Stimulated activated effector memory CD8-positive, alpha-beta T cell treated with anti-CD3 and anti-CD28 coated beads, Interleukin-12 subunit alpha, Interleukin-12 subunit beta, amount 100 ng/mL, for 72 hours (primary cell): ENCODE results near the gene OBI1.
"Not testable (repeated sequence)": the region's sequence is repeated elsewhere in the genome, so short reads cannot be mapped to it uniquely, and the experiment has no call there.

Source experiments
- ATAC-seq: fragments of 150-1000 bp; cut with Tn5 transposase; 2 replicates; pipeline ENCODE4 v1.10.0; 2021
- DNase-seq, 2 donors: peaks; one replicate each; pipeline ENCODE4 v3.0.0; 2021 to 2022; ENCODE audit warnings: low spot score in 2 of 2
- H3K27ac Mint-ChIP-seq: one replicate; pipeline ENCODE4 v1.8.0; 2022; ENCODE audit warnings: mild to moderate bottlenecking, mixed read lengths
- H3K36me3 Mint-ChIP-seq: one replicate; pipeline ENCODE4 v1.8.0; 2022; ENCODE audit warnings: mild to moderate bottlenecking, mixed read lengths
- H3K4me1 Mint-ChIP-seq: one replicate; pipeline ENCODE4 v1.8.0; 2022; ENCODE audit warnings: mixed read lengths
- H3K4me3 Mint-ChIP-seq: one replicate; pipeline ENCODE4 v1.8.0; 2022; ENCODE audit warnings: mild to moderate bottlenecking, mixed read lengths
- H3K9me3 Mint-ChIP-seq: one replicate; pipeline ENCODE4 v1.8.0; 2022; ENCODE audit warnings: mixed read lengths

OBI1 gene

DNA sequence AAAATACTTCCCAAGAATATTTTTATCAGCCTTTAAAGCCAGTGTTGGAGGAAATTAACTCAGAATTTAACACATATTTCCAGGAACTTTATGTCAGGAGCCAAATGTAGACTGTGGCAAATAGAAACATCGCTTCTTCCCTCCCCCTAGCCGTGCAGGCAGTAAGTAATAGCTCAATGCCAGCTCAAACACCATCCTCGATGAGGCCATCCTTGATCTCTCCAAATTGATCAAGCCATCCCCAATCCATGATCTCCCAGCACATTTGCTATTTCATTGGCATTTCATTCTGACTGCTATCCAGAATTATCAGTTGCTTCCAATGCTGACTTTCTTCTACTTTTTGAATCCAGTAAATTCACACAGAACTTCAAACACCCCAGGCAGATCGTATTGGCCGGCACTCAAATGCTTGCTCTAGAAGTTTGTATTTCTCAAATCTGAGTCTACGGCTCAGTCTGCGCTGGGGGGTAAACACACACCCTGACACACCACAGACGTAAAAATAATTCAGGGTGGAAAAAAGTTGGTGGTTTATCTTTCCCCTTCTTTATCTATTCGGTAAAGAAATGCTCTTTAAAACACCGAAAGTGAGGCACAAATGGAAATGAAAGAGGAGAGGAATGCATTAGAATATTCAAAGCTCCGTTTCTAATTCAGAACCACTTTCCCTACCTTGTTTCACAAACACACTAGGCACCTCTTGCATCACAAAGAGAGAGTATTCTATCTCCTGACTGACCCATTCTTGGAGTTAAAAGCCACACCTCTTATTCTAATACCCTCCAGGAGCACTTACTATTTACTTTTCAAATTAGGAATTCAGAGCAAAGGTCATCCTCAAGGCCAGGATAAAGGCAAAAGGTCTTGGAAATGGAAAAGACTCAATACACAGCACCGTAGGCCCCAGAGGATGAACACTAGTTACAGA is 991 bp downstream of the OBI1 start:
- ATAC-seq, result peak; percentile 3
- Mint-ChIP-seq H3K36me3 (peaks cover 18% of the 10 kb centered on the region), H3K27ac (peak overlapping the region; percentile 98), H3K4me3 (peak overlapping the region; percentile 96), H3K9me3 (no peaks in the 10 kb centered on the region), H3K4me1 (peaks cover 37% of the 10 kb centered on the region)
- no peak for DNase-seq

GRCh38 chr13:78655906-78656305 is 3.0 kb downstream of the OBI1 start:
- Mint-ChIP-seq H3K4me1 (peaks cover 37% of the 10 kb centered on the region), H3K9me3 (no peaks in the 10 kb centered on the region), H3K4me3 (no peak overlapping the region), H3K27ac (no peak overlapping the region), H3K36me3 (peaks cover 18% of the 10 kb centered on the region)
- ATAC-seq (no peak), DNase-seq (no peak)

DNA sequence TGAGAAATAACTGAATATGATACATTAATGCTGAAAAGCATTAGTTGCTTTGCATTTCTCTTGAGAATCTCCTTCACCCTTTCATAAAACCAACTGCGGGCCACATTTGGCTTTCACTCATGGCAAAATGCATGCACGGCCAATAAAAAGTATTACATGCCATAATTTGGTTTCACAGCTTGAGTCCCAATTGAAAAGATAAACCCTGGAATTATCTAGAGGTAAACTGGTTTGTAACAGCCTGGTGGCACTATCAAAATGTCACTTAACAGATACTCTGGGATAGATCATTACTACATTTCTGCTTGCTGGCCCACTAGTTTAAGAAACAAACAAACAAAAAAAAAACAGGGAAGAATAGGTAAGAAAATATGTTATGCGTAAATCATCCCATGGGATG is 3.9 kb downstream of the OBI1 start:
- Mint-ChIP-seq H3K36me3 (peaks cover 18% of the 10 kb centered on the region), H3K4me1 (peaks cover 35% of the 10 kb centered on the region), H3K9me3 (no peaks in the 10 kb centered on the region), H3K27ac (no peak overlapping the region), H3K4me3 (no peak overlapping the region)
- DNase-seq (no peak), ATAC-seq (no peak)

- peaks cover 14% of the 10 kb centered on the region for H3K4me1 Mint-ChIP-seq
- H3K9me3 Mint-ChIP-seq, result no peaks in the 10 kb centered on the region
- H3K36me3 Mint-ChIP-seq, result peaks cover 11% of the 10 kb centered on the region
- DNase-seq (no peak), ATAC-seq (no peak)
- H3K27ac Mint-ChIP-seq, result no peak overlapping the region
- no peak overlapping the region for H3K4me3 Mint-ChIP-seq
These were observed 6.3 kb downstream of the OBI1 start for GRCh38 chr13:78652651-78653050.

DNA sequence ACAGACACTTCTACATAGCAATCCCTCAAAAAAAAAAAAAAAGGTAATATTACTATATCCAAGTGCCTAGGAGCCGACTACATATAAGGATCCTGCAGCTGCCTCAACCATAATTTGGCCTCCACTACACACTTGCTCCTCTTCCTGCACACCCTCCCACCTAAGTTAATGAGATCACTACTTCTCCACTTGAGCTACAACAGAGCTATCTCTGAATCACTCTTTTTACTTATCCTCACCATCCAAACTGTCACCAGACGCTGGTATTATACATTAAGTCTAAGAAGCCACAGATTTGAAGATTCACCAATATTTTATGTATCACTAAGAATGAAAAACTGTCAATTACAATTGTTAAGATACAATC is 8.3 kb downstream of the OBI1 start:
- Mint-ChIP-seq H3K27ac (no peak overlapping the region), H3K4me1 (peaks cover 10% of the 10 kb centered on the region), H3K4me3 (no peak overlapping the region), H3K9me3 (no peaks in the 10 kb centered on the region), H3K36me3 (peaks cover 3% of the 10 kb centered on the region)
- ATAC-seq (peak; percentile 76), DNase-seq (no peak)

- H3K27ac Mint-ChIP-seq, result no peak overlapping the region
- ATAC-seq (no peak), DNase-seq (no peak)
- peaks cover 4% of the 10 kb centered on the region for H3K4me1 Mint-ChIP-seq
- H3K4me3 Mint-ChIP-seq, result no peak overlapping the region
- H3K9me3 Mint-ChIP-seq, result no peaks in the 10 kb centered on the region
- no peaks in the 10 kb centered on the region for H3K36me3 Mint-ChIP-seq
These were observed 8.8 kb downstream of the OBI1 start for GRCh38 chr13:78649997-78650716.

GRCh38 chr13:78647109-78647678 is 11.8 kb downstream of the OBI1 start:
- peaks cover 24% of the 10 kb centered on the region for H3K36me3 Mint-ChIP-seq
- H3K27ac Mint-ChIP-seq, H3K4me3 Mint-ChIP-seq, DNase-seq, H3K4me1 Mint-ChIP-seq, ATAC-seq, H3K9me3 Mint-ChIP-seq: not testable (repeated sequence)

DNA sequence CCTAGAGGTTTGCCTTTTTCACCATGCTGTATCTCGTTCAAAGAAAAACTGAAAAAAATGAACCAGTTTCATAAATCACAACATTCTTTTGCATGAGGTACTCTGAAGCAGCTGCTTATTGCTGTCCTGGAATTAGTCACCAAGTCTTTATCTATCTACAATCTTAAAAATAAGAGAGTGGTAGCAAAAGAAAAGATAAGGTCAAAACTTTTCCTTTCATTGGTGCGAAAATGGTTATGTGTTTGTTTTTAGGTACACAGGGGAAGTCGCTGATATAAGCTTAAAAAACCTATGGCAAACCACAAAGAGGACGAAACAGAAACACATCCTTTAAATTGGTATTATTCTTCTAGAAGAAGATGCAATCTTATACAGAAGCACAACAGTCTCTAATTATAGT is 20.7 kb downstream of the OBI1 start:
- Mint-ChIP-seq H3K4me1 (peaks cover 12% of the 10 kb centered on the region), H3K9me3 (no peaks in the 10 kb centered on the region), H3K27ac (no peak overlapping the region), H3K4me3 (no peak overlapping the region), H3K36me3 (peaks cover 98% of the 10 kb centered on the region)
- no peak for DNase-seq
- peak; percentile 31 for ATAC-seq

DNA sequence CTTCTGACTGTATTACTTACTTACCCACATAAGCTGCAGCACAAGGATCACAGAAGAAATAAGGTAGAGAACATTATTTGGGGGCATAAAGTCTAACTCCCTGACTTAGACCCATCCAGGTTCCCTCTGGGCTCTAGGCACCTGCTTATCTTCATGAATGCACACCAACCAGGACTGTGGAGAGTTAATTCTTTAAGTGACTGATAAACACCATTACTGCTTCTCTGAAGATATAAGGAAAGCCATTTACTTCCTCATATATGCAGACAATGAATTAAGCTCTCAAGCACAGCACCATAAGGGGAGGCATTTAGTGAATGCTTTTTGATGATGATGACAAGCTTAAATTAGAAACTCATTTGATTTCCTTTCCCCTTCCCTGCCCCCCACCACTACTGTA is 22.5 kb downstream of the OBI1 start:
- Mint-ChIP-seq H3K9me3 (no peaks in the 10 kb centered on the region), H3K4me3 (no peak overlapping the region), H3K4me1 (peaks cover 12% of the 10 kb centered on the region), H3K36me3 (peaks cover 98% of the 10 kb centered on the region), H3K27ac (no peak overlapping the region)
- ATAC-seq, result no peak
- DNase-seq, result no peak

DNA sequence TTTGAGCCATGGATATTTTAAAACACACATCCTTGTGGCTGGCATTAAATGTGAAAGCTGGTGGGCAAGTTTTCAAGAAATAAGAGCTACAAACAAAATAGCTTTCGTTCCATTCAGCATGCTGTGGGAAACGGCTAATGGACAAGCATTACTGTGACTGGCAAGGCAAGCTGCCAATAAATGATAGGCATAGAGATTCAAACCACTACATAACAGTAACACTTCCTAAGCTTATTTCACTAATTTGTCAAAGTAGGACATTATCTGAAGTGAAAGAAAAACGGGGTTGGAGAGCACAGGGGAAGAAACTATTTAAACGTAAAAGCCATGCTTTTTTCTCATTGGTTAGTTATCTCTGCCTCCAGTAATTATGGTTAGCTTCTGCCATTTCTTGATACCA is 26.0 kb downstream of the OBI1 start:
- H3K27ac Mint-ChIP-seq, result no peak overlapping the region
- no peaks in the 10 kb centered on the region for H3K9me3 Mint-ChIP-seq
- H3K4me3 Mint-ChIP-seq, result no peak overlapping the region
- ATAC-seq (no peak), DNase-seq (no peak)
- peaks cover under 1% of the 10 kb centered on the region for H3K4me1 Mint-ChIP-seq
- H3K36me3 Mint-ChIP-seq, result peaks cover 86% of the 10 kb centered on the region

DNA sequence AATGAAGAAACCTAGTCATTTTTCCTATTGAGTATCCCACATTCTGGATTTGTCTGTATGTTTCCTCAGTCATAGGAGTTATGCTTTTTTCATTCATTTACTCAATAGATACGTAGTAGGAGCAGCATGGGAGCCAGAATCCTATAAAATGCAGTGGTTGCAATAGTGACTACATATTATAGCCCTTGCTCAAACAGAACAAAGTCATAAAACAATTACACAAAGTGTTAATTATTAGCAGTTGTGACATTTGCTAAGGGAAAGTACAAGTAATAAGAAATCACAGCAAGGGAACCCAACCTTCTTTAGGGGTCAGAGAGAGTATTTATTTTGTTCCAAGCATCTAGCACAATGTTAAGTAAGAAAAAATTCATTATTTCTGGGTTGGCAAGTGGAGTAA is 27.9 kb downstream of the OBI1 start:
- DNase-seq (no peak), ATAC-seq (no peak)
- H3K27ac Mint-ChIP-seq, result no peak overlapping the region
- H3K9me3 Mint-ChIP-seq, result no peaks in the 10 kb centered on the region
- H3K4me3 Mint-ChIP-seq, result no peak overlapping the region
- H3K4me1 Mint-ChIP-seq, result no peaks in the 10 kb centered on the region
- H3K36me3 Mint-ChIP-seq, result peaks cover 74% of the 10 kb centered on the region

DNA sequence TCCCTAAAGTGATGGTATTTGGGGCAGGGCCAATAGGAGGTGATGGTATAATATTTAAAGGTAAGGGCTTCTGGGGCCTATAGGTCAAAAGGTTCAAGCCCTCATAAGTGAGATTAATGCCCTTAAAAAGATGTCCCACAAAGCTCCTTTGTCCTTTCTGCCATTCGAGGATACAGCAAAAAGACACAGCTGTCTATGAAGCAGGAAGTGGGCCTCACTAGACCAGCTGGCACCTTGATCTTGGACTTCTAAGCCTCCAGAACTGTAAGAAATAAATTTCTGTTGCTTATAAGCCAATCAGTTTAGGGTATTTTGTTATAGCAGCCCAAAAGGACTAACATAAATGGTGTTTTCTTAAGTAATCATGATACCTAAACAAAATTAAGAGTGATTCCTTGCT is 28.4 kb downstream of the OBI1 start:
- no peaks in the 10 kb centered on the region for H3K9me3 Mint-ChIP-seq
- no peak overlapping the region for H3K4me3 Mint-ChIP-seq
- peaks cover 69% of the 10 kb centered on the region for H3K36me3 Mint-ChIP-seq
- no peak overlapping the region for H3K27ac Mint-ChIP-seq
- H3K4me1 Mint-ChIP-seq, result no peaks in the 10 kb centered on the region
- no peak for ATAC-seq
- no peak for DNase-seq

DNA sequence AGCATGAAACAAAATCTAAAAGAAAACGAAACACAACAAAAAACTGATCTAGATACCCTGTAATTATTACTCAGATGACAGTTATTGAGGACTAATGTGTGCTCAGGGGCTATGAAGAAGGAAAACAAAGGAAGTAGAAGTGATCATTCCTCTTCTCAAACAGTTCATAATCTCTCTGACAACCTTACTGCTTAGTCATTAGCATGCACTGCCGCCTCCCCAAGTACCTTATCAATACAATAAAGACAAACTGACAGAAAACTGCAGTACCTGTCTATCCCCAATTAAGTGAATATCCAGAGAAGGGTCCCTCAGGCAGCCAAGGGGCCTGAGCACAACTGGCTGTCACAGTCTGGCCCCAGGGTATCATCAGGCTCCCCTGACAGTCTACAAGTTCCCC is 33.6 kb downstream of the OBI1 start:
- H3K9me3 Mint-ChIP-seq, result no peaks in the 10 kb centered on the region
- no peak overlapping the region for H3K27ac Mint-ChIP-seq
- no peak overlapping the region for H3K4me3 Mint-ChIP-seq
- no peaks in the 10 kb centered on the region for H3K4me1 Mint-ChIP-seq
- peaks cover 47% of the 10 kb centered on the region for H3K36me3 Mint-ChIP-seq
- DNase-seq, result no peak
- ATAC-seq, result no peak

DNA sequence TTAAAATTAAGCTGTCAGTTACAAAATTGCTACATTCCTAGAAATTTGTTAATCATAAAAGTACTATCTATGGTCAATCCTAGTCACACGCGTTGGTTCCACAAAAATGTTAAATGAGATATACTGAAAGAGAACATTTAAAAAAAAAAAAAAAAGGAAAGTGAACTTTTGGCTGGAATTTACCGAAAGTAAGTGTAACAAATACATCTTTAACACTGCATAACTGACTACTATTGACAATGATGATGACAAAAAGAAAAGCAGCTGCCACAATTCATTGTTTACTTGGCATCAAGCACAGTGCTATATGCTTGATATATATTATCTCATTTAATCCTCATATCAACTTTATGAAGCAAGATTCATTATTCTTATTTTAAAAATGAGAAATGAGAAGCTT is 35.8 kb downstream of the OBI1 start:
- no peak overlapping the region for H3K4me3 Mint-ChIP-seq
- peaks cover 41% of the 10 kb centered on the region for H3K36me3 Mint-ChIP-seq
- H3K4me1 Mint-ChIP-seq, result no peaks in the 10 kb centered on the region
- H3K27ac Mint-ChIP-seq, result no peak overlapping the region
- ATAC-seq, result no peak
- no peak for DNase-seq
- H3K9me3 Mint-ChIP-seq, result no peaks in the 10 kb centered on the region

- no peak for ATAC-seq
- Mint-ChIP-seq H3K9me3 (no peaks in the 10 kb centered on the region), H3K36me3 (peaks cover 53% of the 10 kb centered on the region), H3K4me1 (no peaks in the 10 kb centered on the region), H3K4me3 (no peak overlapping the region), H3K27ac (no peak overlapping the region)
- DNase-seq, result no peak
These were observed 38.0 kb downstream of the OBI1 start for GRCh38 chr13:78620936-78621470.
